ENCODE results near the gene ATP11A.

DNA sequence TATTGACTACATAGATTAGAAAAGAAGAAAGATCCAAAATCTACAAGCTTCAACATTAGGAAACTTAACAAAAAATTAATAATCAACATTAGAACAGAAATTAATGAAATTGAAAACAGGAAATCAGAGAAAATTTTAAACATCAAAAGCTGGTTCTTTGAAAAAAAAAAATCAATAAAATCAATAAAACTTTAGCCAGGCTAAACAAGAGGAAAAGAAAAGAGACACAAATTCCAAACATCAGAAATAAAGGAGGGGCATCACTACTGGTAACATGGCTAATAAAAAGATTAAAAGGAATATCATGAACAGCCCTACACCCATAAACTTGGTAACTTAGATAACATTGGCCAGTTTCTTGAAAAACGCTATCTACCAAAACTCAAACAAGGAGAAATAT, 110.2 kb downstream of the ATP11A start:
- TF ChIP-seq, protein P1, sequence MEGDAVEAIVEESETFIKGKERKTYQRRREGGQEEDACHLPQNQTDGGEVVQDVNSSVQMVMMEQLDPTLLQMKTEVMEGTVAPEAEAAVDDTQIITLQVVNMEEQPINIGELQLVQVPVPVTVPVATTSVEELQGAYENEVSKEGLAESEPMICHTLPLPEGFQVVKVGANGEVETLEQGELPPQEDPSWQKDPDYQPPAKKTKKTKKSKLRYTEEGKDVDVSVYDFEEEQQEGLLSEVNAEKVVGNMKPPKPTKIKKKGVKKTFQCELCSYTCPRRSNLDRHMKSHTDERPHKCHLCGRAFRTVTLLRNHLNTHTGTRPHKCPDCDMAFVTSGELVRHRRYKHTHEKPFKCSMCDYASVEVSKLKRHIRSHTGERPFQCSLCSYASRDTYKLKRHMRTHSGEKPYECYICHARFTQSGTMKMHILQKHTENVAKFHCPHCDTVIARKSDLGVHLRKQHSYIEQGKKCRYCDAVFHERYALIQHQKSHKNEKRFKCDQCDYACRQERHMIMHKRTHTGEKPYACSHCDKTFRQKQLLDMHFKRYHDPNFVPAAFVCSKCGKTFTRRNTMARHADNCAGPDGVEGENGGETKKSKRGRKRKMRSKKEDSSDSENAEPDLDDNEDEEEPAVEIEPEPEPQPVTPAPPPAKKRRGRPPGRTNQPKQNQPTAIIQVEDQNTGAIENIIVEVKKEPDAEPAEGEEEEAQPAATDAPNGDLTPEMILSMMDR (IDR thresholded peaks at IDR 0.05 in 2 of 3, conservative IDR thresholded peaks at IDR 0.05 in 1 of 3; ENCODE audit: control insufficient read depth in 2 of 3, extremely low read depth in 1 of 3, insufficient read depth in 1 of 3, low read depth in 3 of 3, low read length in 3 of 3): no peak
- TF ChIP-seq TCF12 (IDR thresholded peaks at IDR 0.05; ENCODE audit: low read depth, low read length): no peak
- TF ChIP-seq, protein P2, sequence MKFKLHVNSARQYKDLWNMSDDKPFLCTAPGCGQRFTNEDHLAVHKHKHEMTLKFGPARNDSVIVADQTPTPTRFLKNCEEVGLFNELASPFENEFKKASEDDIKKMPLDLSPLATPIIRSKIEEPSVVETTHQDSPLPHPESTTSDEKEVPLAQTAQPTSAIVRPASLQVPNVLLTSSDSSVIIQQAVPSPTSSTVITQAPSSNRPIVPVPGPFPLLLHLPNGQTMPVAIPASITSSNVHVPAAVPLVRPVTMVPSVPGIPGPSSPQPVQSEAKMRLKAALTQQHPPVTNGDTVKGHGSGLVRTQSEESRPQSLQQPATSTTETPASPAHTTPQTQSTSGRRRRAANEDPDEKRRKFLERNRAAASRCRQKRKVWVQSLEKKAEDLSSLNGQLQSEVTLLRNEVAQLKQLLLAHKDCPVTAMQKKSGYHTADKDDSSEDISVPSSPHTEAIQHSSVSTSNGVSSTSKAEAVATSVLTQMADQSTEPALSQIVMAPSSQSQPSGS (IDR thresholded peaks at IDR 0.05; ENCODE audit: low read length): no peak
- TF ChIP-seq BACH1 (IDR thresholded peaks at IDR 0.05; ENCODE audit: borderline replicate concordance): no peak
- no peak for TF ChIP-seq EP300 (IDR thresholded peaks at IDR 0.05; ENCODE audit: borderline replicate concordance in 1 of 2, control insufficient read depth in 1 of 2, low read depth in 2 of 2, low read length in 2 of 2)
- no peak for TF ChIP-seq SUZ12 (IDR thresholded peaks at IDR 0.05; ENCODE audit: unreplicated experiment)
- TF ChIP-seq REST (IDR thresholded peaks at IDR 0.05; ENCODE audit: low read depth, low read length): no peak
- no peak for TF ChIP-seq NFYB (IDR thresholded peaks at IDR 0.05; ENCODE audit: insufficient read depth, low read depth, low read length)
- TF ChIP-seq, protein P3, sequence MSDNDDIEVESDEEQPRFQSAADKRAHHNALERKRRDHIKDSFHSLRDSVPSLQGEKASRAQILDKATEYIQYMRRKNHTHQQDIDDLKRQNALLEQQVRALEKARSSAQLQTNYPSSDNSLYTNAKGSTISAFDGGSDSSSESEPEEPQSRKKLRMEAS (IDR thresholded peaks at IDR 0.05; ENCODE audit: low read depth, low read length): no peak
- TF ChIP-seq ETV6 (conservative IDR thresholded peaks at IDR 0.05 in 1 of 2, IDR thresholded peaks at IDR 0.05 in 1 of 2; ENCODE audit: borderline replicate concordance in 1 of 2, low read depth in 1 of 2): no peak
- TF ChIP-seq RAD21 (IDR thresholded peaks at IDR 0.05; ENCODE audit: insufficient read depth, low read depth, low read length): no peak

Measured in GM12878 (cell line).